Glomerular visceral epithelial cell (primary cell): ENCODE data around the gene TEX29.

Source experiments
- DNase-seq: peaks from one replicate; pipeline ENCODE4 v3.0.0-alpha.2; 2016; ENCODE audit errors: extremely low spot score

Gene TEX29

DNA sequence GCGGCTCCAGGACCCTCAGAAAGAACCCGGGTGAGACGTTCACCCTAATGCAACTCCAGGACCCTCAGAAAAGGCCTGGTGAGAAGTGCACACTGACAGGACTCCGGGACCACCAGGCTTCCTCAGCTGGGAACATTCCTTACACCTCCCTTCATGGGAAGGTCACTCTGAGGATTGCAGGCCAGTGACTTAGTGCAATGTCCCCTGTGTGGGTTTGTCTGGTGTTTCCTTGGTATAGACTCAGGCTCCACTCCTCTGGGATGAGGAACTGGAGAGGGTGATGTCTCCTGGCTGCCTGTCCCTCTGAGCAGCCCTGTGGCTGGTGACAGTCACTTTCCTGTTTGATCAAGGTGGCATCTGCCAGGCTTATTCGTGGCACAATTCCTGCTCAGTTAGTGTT, 49.7 kb downstream of the TEX29 start:
- DNase-seq, result no peak

GRCh38 chr13:111370570-111371535, 50.4 kb downstream of the TEX29 start:
- no peak for DNase-seq

- DNase-seq, result no peak
Observed at GRCh38 chr13:111371720-111372119, 51.3 kb downstream of the TEX29 start.

GRCh38 chr13:111372651-111373425, 52.4 kb downstream of the TEX29 start:
- no peak for DNase-seq

- DNase-seq, result no peak
Observed at GRCh38 chr13:111373486-111373885, 53.0 kb downstream of the TEX29 start.

GRCh38 chr13:111380431-111380830, 60.0 kb downstream of the TEX29 start:
- no peak for DNase-seq

- DNase-seq, result no peak
Observed at GRCh38 chr13:111382411-111382810, 62.0 kb downstream of the TEX29 start.

DNA sequence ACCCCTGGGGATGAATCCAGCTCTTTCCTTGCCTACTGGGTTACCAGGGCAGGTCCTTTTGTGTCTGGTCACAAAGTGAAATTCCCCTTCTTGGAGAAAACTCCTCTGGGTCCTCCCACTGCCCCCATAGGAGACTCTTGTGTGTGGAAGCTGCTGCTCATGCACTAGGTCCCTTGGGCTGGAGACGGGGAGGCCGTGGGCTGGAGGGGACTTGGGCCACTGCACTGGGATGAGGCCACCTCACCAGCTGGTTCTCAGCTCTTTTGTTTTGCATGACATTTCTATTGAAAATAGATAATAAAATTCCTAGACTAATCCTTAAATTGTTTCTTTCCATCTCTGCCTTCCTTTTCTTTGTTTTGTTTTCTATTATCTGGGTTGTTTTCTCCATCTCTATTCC, 62.4 kb downstream of the TEX29 start:
- DNase-seq, result no peak

GRCh38 chr13:111383591-111384440, 63.4 kb downstream of the TEX29 start:
- DNase-seq, result no peak

DNA sequence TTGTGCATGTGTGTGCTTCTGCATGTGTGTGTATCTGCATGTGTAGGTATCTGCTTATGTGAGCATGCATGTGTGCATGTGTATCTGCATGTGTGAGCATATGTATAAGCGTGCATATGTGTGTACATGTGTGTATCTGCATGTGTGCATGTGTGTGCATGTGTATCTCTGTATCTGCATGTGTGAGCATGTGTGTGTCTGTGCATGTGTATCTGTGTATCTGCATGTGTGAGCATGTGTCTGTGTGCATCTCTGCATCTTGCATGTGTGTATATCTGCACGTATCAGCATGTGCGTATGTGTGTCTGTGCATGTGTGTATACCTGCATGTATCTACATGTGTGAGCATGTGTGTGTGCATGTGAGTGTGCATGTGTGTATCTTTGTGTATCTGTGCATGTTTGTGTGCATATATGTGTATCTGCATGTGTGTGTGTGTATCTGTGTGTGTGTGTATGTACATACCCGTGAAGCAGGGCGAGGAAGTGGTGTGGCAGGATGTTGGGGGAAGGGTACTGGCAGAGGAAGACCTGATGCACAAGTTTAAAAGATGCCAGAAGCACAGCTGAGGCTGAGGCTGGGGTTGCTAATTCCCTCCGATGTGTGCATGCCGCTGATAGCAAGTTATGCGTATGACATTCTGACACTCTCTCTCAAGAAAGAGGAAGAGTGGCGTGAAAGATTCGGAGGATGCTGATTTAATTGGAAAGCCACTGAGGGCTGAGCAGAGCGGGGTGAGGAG, 64.2 kb downstream of the TEX29 start:
- DNase-seq, result no peak

DNA sequence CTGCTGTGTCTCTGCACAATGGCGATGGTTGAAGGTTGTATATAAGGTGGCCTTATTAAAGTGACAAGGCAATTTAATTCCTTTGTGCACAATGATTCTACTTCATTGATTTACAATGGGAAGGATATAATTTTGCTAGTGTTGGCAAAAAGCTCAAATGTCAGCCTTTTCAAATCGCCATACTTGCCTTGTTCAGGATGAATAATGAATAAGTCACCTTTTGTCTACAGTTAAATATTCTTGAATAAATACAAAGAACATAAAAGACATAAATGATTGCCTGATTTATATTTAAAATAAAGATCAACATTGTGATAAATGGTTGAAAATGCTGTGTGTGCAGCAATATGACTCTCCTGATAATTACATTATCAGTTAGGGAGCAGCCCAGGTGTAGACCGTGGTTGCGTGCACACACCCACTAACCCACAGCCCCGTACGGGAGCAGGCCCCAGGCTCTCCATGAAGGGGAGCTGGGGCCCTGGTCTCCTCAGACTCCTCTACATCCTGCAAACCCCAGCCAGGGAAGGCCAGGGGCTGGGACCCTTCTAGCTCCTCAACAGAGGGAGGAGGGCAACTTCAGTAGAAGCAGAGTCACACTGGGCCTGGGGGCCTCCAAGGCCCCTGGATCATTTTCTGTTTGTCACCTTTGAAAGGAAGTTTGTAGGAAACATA, 64.9 kb downstream of the TEX29 start:
- no peak for DNase-seq

- no peak for DNase-seq
Observed at GRCh38 chr13:111387026-111387871, 66.8 kb downstream of the TEX29 start.

- DNase-seq, result no peak
Observed at GRCh38 chr13:111387945-111388600, 67.6 kb downstream of the TEX29 start.

DNA sequence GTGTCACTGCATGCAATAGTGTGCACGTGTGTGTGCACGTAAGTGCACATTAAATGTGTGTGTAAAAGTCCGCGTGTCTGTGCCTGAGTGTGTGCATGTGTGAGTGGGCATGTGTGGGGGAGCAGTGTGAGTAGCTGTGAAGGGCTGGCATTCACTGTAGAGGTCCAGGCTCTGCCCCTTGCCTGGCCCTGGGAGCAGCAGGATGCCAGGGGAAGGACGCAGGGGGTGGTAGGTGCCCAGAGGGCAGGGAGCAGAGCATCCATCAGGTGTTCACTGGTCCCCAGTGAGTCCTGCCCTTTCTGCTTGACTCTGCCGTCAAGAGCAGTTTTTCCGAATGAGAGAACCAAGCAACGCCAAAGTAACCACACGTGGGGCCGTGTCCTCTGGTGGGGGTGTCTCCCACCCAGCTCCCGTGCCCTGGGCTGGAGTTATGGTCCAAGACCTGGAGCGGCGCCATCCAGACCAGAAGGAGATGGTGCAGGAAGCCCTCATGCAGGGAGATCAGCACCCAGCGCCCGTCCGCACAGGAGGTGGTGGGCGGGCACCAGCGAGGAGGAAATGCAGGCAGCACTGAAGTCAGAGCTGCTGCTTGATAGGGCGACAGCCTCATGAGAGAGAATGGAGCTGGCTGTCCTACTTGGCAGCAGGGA, 68.5 kb downstream of the TEX29 start:
- DNase-seq, result no peak

DNA sequence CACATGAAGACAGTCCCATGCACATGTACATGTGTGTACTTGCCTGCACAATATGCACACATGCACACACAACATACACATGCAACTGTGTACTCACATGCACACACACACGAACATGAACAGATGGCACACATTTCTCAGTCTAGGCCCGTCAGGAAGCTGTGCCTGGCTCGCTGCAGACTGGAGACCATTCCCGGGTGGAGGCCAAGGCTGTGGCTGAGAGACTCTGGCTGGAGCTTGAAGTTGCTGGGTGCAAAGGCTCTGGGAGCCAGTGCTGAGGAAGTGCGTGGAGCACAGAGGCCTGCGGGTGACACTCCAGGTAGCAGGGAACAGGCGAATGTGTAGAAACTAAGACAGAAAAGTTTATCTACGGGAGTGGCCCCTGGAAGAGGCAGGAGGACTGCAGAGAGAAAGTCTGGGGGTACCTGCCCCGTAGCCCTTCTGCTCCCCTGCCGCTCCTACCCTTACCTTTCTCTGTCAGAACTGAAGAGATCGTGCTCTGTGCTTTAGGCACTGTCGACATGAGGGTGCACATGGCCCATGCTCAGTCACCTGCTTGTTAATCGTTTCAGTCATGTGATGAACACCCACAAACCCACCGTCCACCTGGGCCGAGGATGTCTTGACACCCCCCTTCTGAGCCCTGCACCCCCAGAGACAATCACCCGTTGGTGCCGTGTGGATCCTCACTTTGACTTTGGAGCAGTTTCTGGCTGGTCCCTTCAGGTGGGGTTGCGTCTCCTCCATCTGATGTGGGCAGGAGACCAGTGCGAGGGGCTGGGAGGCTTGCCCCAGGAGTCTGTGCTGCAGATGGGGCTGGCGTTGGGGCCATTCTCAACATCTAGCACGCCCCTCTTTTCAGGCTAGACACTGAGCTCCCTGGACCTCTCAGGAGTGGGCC, 69.4 kb downstream of the TEX29 start:
- no peak for DNase-seq

- DNase-seq, result no peak
Observed at GRCh38 chr13:111390522-111391270, 70.3 kb downstream of the TEX29 start.

DNA sequence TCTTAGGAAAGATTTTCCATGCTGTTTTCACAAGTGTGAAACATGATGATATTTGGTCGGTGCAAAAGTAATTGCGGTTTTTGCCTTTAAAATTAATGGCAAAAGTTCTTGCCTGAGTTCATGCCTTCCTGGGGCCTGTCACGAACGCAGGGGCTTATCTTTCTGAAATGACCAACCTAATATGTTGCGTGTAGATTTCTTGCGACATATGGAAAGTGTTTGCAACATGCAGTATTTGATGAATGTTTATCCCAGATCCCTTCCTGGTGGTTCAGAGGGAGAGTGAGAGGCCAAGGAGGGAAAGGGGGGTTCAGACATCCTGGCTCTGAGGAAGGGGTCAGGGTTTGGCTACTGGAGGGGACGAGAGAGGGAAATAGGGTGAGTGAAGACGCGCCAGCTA, 72.0 kb downstream of the TEX29 start:
- no peak for DNase-seq
